Loucy (cell line): Measurements from ENCODE around the gene IFI30.

ENCODE experiments used
- H2AFZ ChIP-seq: fragments of 200-600 bp; sonication (generic); 2 replicates; pipeline ENCODE4 v1.6.0; 2016; ENCODE audit warnings: antibody characterized with exemption, mild to moderate bottlenecking, low read length, moderate library complexity
- H3F3A ChIP-seq: fragments of 200-600 bp; 2 replicates; pipeline ENCODE4 v1.6.0; 2016; ENCODE audit warnings: antibody characterized with exemption, low read depth, mild to moderate bottlenecking
- H3K27me3 ChIP-seq: fragments of 200-600 bp; sonication (generic); 2 replicates; pipeline ENCODE4 v1.6.1; 2014; ENCODE audit warnings: low read length, mild to moderate bottlenecking; ENCODE audit not compliant: insufficient read depth, poor library complexity, severe bottlenecking
- H3K36me3 ChIP-seq: fragments of 200-600 bp; sonication (generic); 2 replicates; pipeline ENCODE4 v1.6.1; 2016; ENCODE audit warnings: low read length; ENCODE audit not compliant: insufficient read depth
- H3K4me1 ChIP-seq: fragments of 200-600 bp; sonication (generic); 2 replicates; pipeline ENCODE4 v1.5.1; 2014; ENCODE audit warnings: low read length, mild to moderate bottlenecking; ENCODE audit not compliant: insufficient read depth, poor library complexity, severe bottlenecking
- H3K4me2 ChIP-seq: fragments of 200-600 bp; sonication (generic); 2 replicates; pipeline ENCODE4 v1.6.0; 2014; ENCODE audit warnings: antibody characterized with exemption, low read length, low read depth, mild to moderate bottlenecking; ENCODE audit not compliant: poor library complexity, severe bottlenecking
- H3K4me3 ChIP-seq: fragments of 200-600 bp; sonication (generic); 2 replicates; pipeline ENCODE4 v1.5.1; 2014; ENCODE audit warnings: low read length, mild to moderate bottlenecking, mixed read lengths; ENCODE audit not compliant: poor library complexity, severe bottlenecking
- H3K79me2 ChIP-seq: fragments of 200-600 bp; sonication (generic); 2 replicates; pipeline ENCODE4 v1.6.1; 2014; ENCODE audit warnings: low read length; ENCODE audit not compliant: insufficient read depth
- H3K9ac ChIP-seq: fragments of 200-600 bp; sonication (generic); 2 replicates; pipeline ENCODE4 v1.6.0; 2014; ENCODE audit warnings: mild to moderate bottlenecking, low read depth, low read length, moderate library complexity; ENCODE audit not compliant: poor library complexity, severe bottlenecking
- H3K9me2 ChIP-seq: fragments of 200-600 bp; sonication (generic); replicated peaks from 2 replicates; pipeline ENCODE4 v1.6.1; 2016; ENCODE audit warnings: low read depth, low read length, mixed read lengths
- H3K9me3 ChIP-seq: fragments of 200-600 bp; sonication (generic); 2 replicates; pipeline ENCODE4 v1.6.1; 2014; ENCODE audit warnings: mild to moderate bottlenecking, antibody characterized with exemption, low read length, low read depth; ENCODE audit not compliant: insufficient read depth
- H4K20me1 ChIP-seq: fragments of 200-600 bp; sonication (generic); 2 replicates; pipeline ENCODE4 v1.6.0; 2014; ENCODE audit warnings: antibody characterized with exemption, low read length, mild to moderate bottlenecking; ENCODE audit not compliant: insufficient read depth, poor library complexity, severe bottlenecking
- CTCF ChIP-seq: fragments of 200-600 bp; sonication (generic); conservative IDR thresholded peaks from 2 replicates; pipeline ENCODE4 v1.5.1; 2014; ENCODE audit warnings: mild to moderate bottlenecking, antibody characterized with exemption, low read length
- EZH2phosphoT487 ChIP-seq: fragments of 200-600 bp; IDR thresholded peaks from 2 replicates; pipeline ENCODE4 v1.6.1; 2018; ENCODE audit warnings: antibody characterized with exemption, mild to moderate bottlenecking, moderate library complexity, borderline replicate concordance

IFI30 gene

GRCh38 chr19:18218600-18218999 is 45.0 kb downstream of the IFI30 start:
- H2AFZ ChIP-seq = no peak overlapping the region

GRCh38 chr19:18219911-18220631 is 46.5 kb downstream of the IFI30 start:
- no peak overlapping the region for H2AFZ ChIP-seq
- H3K9ac ChIP-seq = no peak overlapping the region
- no peak overlapping the region for H3K4me2 ChIP-seq
- TF ChIP-seq CTCF (no peak), EZH2phosphoT487 (no peak)
- no peaks in the 10 kb centered on the region for H3K9me2 ChIP-seq
- no peaks in the 10 kb centered on the region for H3K9me3 ChIP-seq
- no peaks in the 10 kb centered on the region for H4K20me1 ChIP-seq
- H3K4me3 ChIP-seq = no peak overlapping the region
- H3F3A ChIP-seq = no peaks in the 10 kb centered on the region
- no peaks in the 10 kb centered on the region for H3K36me3 ChIP-seq
- H3K27me3 ChIP-seq = no peaks in the 10 kb centered on the region
- no peaks in the 10 kb centered on the region for H3K4me1 ChIP-seq
- H3K79me2 ChIP-seq = no peaks in the 10 kb centered on the region

More at GRCh38 chr19:18218600-18218999, 45.0 kb downstream of the IFI30 start:
- Histone ChIP-seq H4K20me1 (no peaks in the 10 kb centered on the region), H3K4me2 (no peak overlapping the region), H3K9me2 (no peaks in the 10 kb centered on the region), H3K9ac (no peak overlapping the region), H3K36me3 (no peaks in the 10 kb centered on the region), H3K9me3 (no peaks in the 10 kb centered on the region), H3K4me3 (no peak overlapping the region), H3F3A (no peaks in the 10 kb centered on the region), H3K27me3 (no peaks in the 10 kb centered on the region), H3K79me2 (no peaks in the 10 kb centered on the region), H3K4me1 (no peaks in the 10 kb centered on the region)
- TF ChIP-seq EZH2phosphoT487 (no peak), CTCF (no peak)

- Histone ChIP-seq H3K9me3 (no peaks in the 10 kb centered on the region), H3K9ac (no peak overlapping the region), H3K4me3 (no peak overlapping the region), H3K4me2 (no peak overlapping the region), H3K36me3 (no peaks in the 10 kb centered on the region), H4K20me1 (no peaks in the 10 kb centered on the region), H3F3A (no peaks in the 10 kb centered on the region), H3K27me3 (no peaks in the 10 kb centered on the region), H3K79me2 (no peaks in the 10 kb centered on the region), H3K4me1 (no peaks in the 10 kb centered on the region), H2AFZ (no peak overlapping the region), H3K9me2 (no peaks in the 10 kb centered on the region)
- TF ChIP-seq CTCF = no peak
- TF ChIP-seq EZH2phosphoT487 = no peak
Observed at GRCh38 chr19:18220632-18221275, 47.1 kb downstream of the IFI30 start.
